ENCODE results near the gene IQSEC3.
"Not testable (repeated sequence)": the region's sequence is repeated elsewhere in the genome, so short reads cannot be mapped to it uniquely, and the experiment has no call there.

IQSEC3 gene

GRCh38 chr12:66428-66781 lies at the start of gene IQSEC3:
IQSEC3 (plus strand) TSS chr12:66767; CDS start chr12:66883, 116 bp downstream.
- not testable (repeated sequence) for H3K9me3 ChIP-seq (ENCODE audit: low read length); H3K4me1 ChIP-seq (ENCODE audit: insufficient read depth, low read length); H2AFZ ChIP-seq (ENCODE audit: low read depth, low read length); H3K36me3 ChIP-seq (ENCODE audit: insufficient read depth, low read length); H3K27me3 ChIP-seq (ENCODE audit: insufficient read depth, low read length)
- peak within 1 kb of the TSS; percentile 38 for H3K4me3 ChIP-seq (ENCODE audit: low read length)

- not testable (repeated sequence) for H3K9me3 ChIP-seq (ENCODE audit: low read length); H3K4me3 ChIP-seq (ENCODE audit: low read length); H3K27me3 ChIP-seq (ENCODE audit: insufficient read depth, low read length); H2AFZ ChIP-seq (ENCODE audit: low read depth, low read length); H3K4me1 ChIP-seq (ENCODE audit: insufficient read depth, low read length)
- peaks cover 22% of the 10 kb centered on the region for H3K36me3 ChIP-seq (ENCODE audit: insufficient read depth, low read length)
These were observed 48.9 kb upstream of the IQSEC3 start for GRCh38 chr12:17370-18340.

- not testable (repeated sequence) for H3K4me3 ChIP-seq (ENCODE audit: low read length); H3K9me3 ChIP-seq (ENCODE audit: low read length); H3K27me3 ChIP-seq (ENCODE audit: insufficient read depth, low read length); H2AFZ ChIP-seq (ENCODE audit: low read depth, low read length); H3K4me1 ChIP-seq (ENCODE audit: insufficient read depth, low read length)
- H3K36me3 ChIP-seq (ENCODE audit: insufficient read depth, low read length): peaks cover 22% of the 10 kb centered on the region
These were observed 47.6 kb upstream of the IQSEC3 start for GRCh38 chr12:18821-19567.

- not testable (repeated sequence) for H2AFZ ChIP-seq (ENCODE audit: low read depth, low read length); H3K4me3 ChIP-seq (ENCODE audit: low read length); H3K9me3 ChIP-seq (ENCODE audit: low read length); H3K27me3 ChIP-seq (ENCODE audit: insufficient read depth, low read length); H3K4me1 ChIP-seq (ENCODE audit: insufficient read depth, low read length)
- peaks cover 22% of the 10 kb centered on the region for H3K36me3 ChIP-seq (ENCODE audit: insufficient read depth, low read length)
These were observed 46.7 kb upstream of the IQSEC3 start for GRCh38 chr12:19906-20305.

GRCh38 chr12:20757-21156 lies 45.8 kb upstream of the IQSEC3 start:
- H3K9me3 ChIP-seq (ENCODE audit: low read length): no peaks in the 10 kb centered on the region
- H2AFZ ChIP-seq (ENCODE audit: low read depth, low read length): no peak overlapping the region
- peaks cover 22% of the 10 kb centered on the region for H3K36me3 ChIP-seq (ENCODE audit: insufficient read depth, low read length)
- no peaks in the 10 kb centered on the region for H3K4me1 ChIP-seq (ENCODE audit: insufficient read depth, low read length)
- no peak overlapping the region for H3K4me3 ChIP-seq (ENCODE audit: low read length)
- no peaks in the 10 kb centered on the region for H3K27me3 ChIP-seq (ENCODE audit: insufficient read depth, low read length)

- Histone ChIP-seq H3K9me3 (ENCODE audit: low read length) (no peaks in the 10 kb centered on the region), H3K4me1 (ENCODE audit: insufficient read depth, low read length) (no peaks in the 10 kb centered on the region), H3K4me3 (ENCODE audit: low read length) (no peak overlapping the region), H3K36me3 (ENCODE audit: insufficient read depth, low read length) (peaks cover 22% of the 10 kb centered on the region), H3K27me3 (ENCODE audit: insufficient read depth, low read length) (no peaks in the 10 kb centered on the region), H2AFZ (ENCODE audit: low read depth, low read length) (no peak overlapping the region)
These were observed 45.0 kb upstream of the IQSEC3 start for GRCh38 chr12:21301-22189.

- Histone ChIP-seq H3K4me3 (ENCODE audit: low read length) (no peak overlapping the region), H3K9me3 (ENCODE audit: low read length) (no peaks in the 10 kb centered on the region), H3K4me1 (ENCODE audit: insufficient read depth, low read length) (no peaks in the 10 kb centered on the region), H2AFZ (ENCODE audit: low read depth, low read length) (no peak overlapping the region), H3K36me3 (ENCODE audit: insufficient read depth, low read length) (peaks cover 22% of the 10 kb centered on the region), H3K27me3 (ENCODE audit: insufficient read depth, low read length) (no peaks in the 10 kb centered on the region)
These were observed 44.4 kb upstream of the IQSEC3 start for GRCh38 chr12:22190-22529.

GRCh38 chr12:22530-23201 lies 43.9 kb upstream of the IQSEC3 start:
- H3K4me3 ChIP-seq (ENCODE audit: low read length): no peak overlapping the region
- H3K36me3 ChIP-seq (ENCODE audit: insufficient read depth, low read length): peaks cover 21% of the 10 kb centered on the region
- H3K27me3 ChIP-seq (ENCODE audit: insufficient read depth, low read length): no peaks in the 10 kb centered on the region
- H3K4me1 ChIP-seq (ENCODE audit: insufficient read depth, low read length): no peaks in the 10 kb centered on the region
- no peaks in the 10 kb centered on the region for H3K9me3 ChIP-seq (ENCODE audit: low read length)
- no peak overlapping the region for H2AFZ ChIP-seq (ENCODE audit: low read depth, low read length)

GRCh38 chr12:27904-28303 lies 38.7 kb upstream of the IQSEC3 start:
- H2AFZ ChIP-seq (ENCODE audit: low read depth, low read length); H3K36me3 ChIP-seq (ENCODE audit: insufficient read depth, low read length); H3K9me3 ChIP-seq (ENCODE audit: low read length); H3K27me3 ChIP-seq (ENCODE audit: insufficient read depth, low read length); H3K4me1 ChIP-seq (ENCODE audit: insufficient read depth, low read length); H3K4me3 ChIP-seq (ENCODE audit: low read length): not testable (repeated sequence)

GRCh38 chr12:38775-39174 lies 27.8 kb upstream of the IQSEC3 start:
- not testable (repeated sequence) for H3K4me1 ChIP-seq (ENCODE audit: insufficient read depth, low read length); H3K36me3 ChIP-seq (ENCODE audit: insufficient read depth, low read length); H2AFZ ChIP-seq (ENCODE audit: low read depth, low read length); H3K4me3 ChIP-seq (ENCODE audit: low read length); H3K27me3 ChIP-seq (ENCODE audit: insufficient read depth, low read length); H3K9me3 ChIP-seq (ENCODE audit: low read length)

GRCh38 chr12:39555-40265 lies 26.9 kb upstream of the IQSEC3 start:
- H3K36me3 ChIP-seq (ENCODE audit: insufficient read depth, low read length); H3K4me1 ChIP-seq (ENCODE audit: insufficient read depth, low read length); H3K27me3 ChIP-seq (ENCODE audit: insufficient read depth, low read length); H3K4me3 ChIP-seq (ENCODE audit: low read length); H3K9me3 ChIP-seq (ENCODE audit: low read length); H2AFZ ChIP-seq (ENCODE audit: low read depth, low read length): not testable (repeated sequence)

- H3K36me3 ChIP-seq (ENCODE audit: insufficient read depth, low read length); H3K9me3 ChIP-seq (ENCODE audit: low read length); H3K27me3 ChIP-seq (ENCODE audit: insufficient read depth, low read length); H2AFZ ChIP-seq (ENCODE audit: low read depth, low read length); H3K4me1 ChIP-seq (ENCODE audit: insufficient read depth, low read length); H3K4me3 ChIP-seq (ENCODE audit: low read length): not testable (repeated sequence)
These were observed 22.2 kb upstream of the IQSEC3 start for GRCh38 chr12:44352-44751.

Measured in neuron (in vitro differentiated cells).